Urothelium cell line (cell line): Measurements from ENCODE around the gene RCSD1.
"Not testable (repeated sequence)": the region's sequence is repeated elsewhere in the genome, so short reads cannot be mapped to it uniquely, and the experiment has no call there.

Source experiments
- DNase-seq: peaks from one replicate; pipeline ENCODE4 v3.0.0; 2011; ENCODE audit warnings: low spot score, mixed read lengths
- FAIRE-seq: peaks from 2 replicates; lab custom pipeline; 2011; peaks lifted over from hg19 to GRCh38; lab: Jason Lieb, UNC

The RCSD1 gene

GRCh38 chr1:167734841-167735240 is 104.8 kb downstream of the RCSD1 start:
- DNase-seq (no peak), FAIRE-seq (no peak)

DNA sequence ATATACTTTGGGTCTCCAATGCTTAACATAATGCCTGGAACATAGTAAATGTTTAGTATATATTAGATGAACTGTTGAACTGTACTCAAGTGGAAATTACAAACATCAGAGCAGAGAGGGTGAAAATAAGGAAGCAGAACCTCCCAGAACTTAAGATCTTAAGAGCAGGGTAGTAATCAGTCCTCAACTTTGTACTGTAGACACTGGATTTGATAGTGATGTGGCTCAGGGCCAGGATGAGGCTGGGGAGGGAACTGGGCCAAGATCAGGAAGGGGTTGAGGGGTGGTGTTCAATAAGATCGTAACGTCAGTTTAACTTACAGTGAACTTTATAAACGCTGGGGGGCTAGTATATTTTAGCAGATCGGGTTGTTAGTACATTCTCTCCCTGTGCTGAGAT is 107.1 kb downstream of the RCSD1 start:
- no peak for FAIRE-seq
- no peak for DNase-seq

DNA sequence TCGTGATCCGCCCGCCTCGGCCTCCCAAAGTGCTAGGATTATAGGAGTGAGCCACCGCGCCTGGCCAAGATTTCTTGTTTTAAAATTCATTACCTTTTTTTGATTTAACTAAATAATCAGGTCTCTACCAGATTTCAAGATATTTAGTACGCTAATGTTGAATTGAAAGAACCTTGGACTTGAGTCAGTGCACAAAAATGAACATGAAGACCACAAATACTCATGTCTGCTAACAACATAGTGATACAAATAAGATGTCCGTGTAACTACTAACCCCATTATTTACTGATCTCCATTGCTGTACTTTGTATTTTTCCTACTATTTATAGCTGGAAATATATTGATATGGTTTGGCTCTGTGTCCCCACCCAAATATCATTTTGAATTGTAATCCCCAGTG is 108.1 kb downstream of the RCSD1 start:
- FAIRE-seq (no peak), DNase-seq (no peak)

DNA sequence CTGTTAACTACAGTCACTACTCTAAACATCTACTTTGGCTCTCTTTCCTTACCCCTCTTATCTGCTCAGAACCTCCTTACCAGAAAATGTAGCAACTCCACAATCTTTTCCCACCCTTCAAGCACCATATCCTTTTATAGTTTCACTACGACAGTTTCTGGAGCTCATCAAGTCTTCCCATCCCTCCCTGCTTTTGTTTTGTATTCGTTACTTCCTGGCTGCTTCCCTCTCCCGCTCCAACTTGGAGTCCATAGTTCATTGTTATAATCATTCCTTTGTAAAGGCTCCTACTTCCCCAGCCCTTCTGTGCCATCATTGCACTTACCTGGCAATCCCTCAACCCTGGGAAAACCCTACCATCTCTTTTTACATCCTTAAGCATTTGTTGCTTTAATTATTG is 109.7 kb downstream of the RCSD1 start:
- FAIRE-seq (no peak), DNase-seq (no peak)

DNA sequence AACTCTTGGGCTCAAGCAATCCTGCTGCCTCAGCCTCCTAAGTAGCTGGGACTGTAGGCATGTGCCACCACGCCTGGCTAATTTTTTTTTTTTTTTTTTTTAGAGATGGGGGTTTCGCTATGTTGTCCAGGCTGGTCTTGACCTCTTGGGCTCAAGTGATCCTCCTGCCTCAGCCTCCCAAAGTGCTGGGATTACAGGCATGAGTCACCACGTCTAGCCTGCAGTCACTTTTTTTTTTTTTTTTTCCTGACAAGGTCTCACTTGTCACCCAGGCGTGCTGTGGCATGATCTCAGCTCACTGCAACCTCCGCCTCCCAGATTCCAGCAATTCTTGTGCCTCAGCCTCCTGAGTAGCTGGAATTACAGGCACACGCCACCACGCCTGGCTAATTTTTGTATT is 111.1 kb downstream of the RCSD1 start:
- FAIRE-seq, DNase-seq: not testable (repeated sequence)

- not testable (repeated sequence) for FAIRE-seq, DNase-seq
These were observed 112.5 kb downstream of the RCSD1 start for GRCh38 chr1:167742392-167743057.

- DNase-seq (no peak), FAIRE-seq (no peak)
These were observed 114.9 kb downstream of the RCSD1 start for GRCh38 chr1:167744901-167745300.

DNA sequence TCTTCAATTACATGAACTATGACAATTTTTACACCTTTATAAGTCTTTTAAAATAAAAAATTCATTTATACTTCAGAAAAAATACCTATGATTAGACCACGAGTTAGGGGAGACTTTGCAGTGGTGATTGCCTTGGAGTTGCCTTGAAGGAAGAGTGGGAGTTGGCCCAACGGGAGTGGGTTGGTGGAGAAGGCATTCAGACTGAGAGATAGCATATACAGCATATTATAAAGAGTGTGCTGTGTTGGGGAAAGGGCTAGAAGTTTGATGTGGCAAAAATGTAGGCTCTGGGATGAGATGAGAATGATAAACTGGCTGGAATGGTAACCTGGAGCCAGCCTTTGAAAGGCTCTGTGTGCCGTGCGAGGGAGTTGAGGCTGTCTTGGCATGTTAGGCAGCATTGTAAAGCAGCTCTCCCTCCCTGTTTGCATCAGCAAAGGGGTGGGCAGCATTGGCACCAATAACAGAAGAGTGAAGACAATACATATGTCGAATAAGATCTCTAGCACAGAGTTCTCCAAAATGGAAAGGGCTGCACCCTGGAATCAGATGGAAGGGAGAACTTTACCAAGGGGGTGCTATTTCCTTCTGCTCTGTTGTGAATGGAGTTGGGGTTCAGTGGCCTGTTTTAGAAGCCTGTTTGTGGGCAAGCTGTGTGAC is 116.1 kb downstream of the RCSD1 start:
- FAIRE-seq, result no peak
- no peak for DNase-seq

DNA sequence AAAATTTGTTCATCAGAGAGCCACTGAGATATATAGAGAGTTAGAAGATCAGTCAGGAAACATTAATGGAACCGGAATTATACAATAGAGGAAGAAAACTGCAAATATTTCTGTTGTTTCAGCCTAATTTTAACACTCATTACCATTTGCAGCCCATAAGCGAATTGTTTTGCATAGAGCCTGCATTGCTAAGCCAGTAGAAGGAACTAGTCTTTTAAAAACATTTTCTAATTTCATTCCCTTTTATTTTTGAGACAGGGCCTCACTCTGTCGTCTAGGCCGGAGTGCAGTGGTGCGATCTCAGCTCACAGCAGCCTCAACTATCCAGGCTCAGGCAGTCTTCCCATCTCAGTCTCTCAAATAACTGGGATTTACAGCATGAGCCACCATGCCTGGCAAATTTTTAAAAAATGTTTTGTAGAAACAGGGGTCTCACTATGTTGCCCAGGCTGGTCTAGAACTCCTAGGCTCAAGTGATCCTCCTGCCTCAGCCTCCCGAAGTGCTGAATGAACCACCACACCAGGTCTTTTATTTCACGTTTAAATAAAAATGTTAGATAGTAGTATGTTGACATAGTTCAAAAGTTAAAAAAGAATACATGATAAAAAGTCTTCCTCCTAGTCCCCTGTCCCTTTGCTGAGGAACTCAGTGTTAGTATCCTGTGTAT is 117.1 kb downstream of the RCSD1 start:
- FAIRE-seq (no peak), DNase-seq (no peak)

DNA sequence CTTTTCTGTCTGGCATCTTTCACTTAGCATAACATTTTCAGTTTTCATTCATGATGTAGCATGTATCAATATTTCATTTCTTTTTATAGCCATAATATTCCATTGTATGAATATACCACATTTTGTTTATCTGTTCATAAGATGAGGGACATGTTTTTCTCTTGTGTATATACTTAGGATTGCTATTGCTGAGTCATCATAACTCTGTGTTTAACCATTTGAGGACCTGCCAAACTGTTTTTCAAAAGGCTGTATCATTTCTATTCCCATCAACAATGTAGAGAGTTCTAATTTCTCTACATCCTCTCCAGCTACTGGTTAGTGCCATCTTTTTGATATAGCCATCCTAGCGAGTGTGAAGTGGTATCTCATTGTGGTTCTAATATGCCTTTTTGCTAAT is 118.0 kb downstream of the RCSD1 start:
- DNase-seq, result no peak
- FAIRE-seq, result no peak

DNA sequence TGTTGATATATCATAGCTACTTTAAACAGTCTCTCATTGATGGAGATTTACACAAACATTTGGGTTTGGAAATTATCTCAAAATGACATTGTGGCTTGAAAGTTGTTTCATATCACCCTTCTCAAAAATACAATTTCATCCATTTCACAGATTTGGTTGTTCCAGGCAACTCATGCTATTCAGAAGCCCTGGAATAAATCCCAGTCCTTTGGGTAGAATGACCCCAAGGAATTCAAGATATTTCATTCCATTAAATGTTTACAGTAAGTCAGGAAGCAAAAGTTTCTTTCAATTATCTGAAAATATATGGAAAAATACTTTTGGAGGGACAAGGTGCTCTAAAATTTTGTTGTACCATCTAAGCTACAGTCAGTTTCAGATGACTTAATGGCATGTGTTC is 118.9 kb downstream of the RCSD1 start:
- DNase-seq (no peak), FAIRE-seq (no peak)

DNA sequence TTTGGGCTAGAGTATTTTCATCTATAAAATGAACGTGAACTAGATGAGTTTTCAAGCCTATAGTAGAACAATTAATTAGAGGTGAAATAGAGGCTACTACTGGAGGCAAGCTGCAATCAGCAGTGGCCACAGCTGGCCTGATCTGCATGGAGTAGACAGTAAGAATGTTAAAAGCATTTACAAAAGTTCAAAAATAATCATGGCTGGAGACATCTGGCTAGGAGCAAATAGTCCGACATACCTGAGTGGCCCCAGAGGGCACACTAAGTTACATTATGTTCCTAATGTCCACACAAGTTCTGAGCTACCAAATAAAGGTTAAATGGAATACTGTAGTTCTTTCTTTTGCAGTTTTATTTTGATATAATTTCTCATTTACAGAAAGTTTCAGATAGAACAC is 119.7 kb downstream of the RCSD1 start:
- FAIRE-seq, result no peak
- DNase-seq, result no peak

GRCh38 chr1:167750641-167751040 is 120.6 kb downstream of the RCSD1 start:
- FAIRE-seq (no peak), DNase-seq (no peak)

- FAIRE-seq, result no peak
- DNase-seq, result no peak
These were observed 121.6 kb downstream of the RCSD1 start for GRCh38 chr1:167751676-167752075.

DNA sequence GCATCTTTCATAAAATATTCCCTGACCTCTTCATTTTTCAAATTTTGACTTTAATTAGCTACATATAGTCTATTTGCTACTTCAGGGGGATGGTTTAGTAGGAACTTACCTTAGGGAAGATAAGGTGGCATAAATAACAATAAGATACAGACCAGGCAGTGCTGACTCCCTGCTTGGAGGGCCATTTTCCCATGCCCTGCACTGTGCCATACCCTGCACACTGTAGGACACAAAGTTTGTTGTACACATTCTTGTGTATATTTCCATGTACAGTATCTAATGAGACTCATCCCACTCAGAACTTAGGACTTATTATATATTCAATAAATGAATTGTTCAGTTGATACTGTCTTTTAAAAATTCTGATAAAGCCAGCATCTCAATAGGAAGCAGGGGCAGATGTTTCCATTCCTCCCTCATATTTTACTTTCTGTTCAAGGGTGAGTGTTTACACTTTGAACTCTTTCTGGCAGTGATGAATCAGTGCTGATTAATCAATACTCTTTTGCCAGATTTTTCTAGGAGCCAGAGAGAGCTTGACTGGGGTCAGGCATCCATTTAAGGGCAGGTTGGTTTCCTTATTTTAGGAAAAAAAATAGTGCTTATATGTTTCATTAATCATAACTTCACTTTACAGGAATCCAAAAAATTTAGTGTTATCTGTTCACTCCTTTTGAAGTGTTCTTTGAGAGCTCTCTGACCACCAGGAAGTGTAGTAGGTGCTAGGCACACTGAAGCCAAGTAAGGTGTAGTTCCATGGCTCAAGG is 122.4 kb downstream of the RCSD1 start:
- FAIRE-seq (no peak), DNase-seq (no peak)

GRCh38 chr1:167755654-167756053 is 125.6 kb downstream of the RCSD1 start:
- DNase-seq (no peak), FAIRE-seq (no peak)
